Suppressor macrophage treated with lipopolysaccharide for 1 hour (primary cell): Measurements from ENCODE around the gene PLXNB3.
"Not testable (repeated sequence)": the region's sequence is repeated elsewhere in the genome, so short reads cannot be mapped to it uniquely, and the experiment has no call there.

ENCODE experiments used
- DNase-seq, 3 donors: peaks; one replicate each; pipeline ENCODE4 v3.0.0-alpha.2; 2020 to 2022

Gene PLXNB3

GRCh38 chrX:153794018-153794896 lies 30.2 kb downstream of the PLXNB3 start, which contains the start of the genes IDH3G and SSR4:
Gene IDH3G (minus strand): TSS chrX:153794375. CDS start chrX:153794326, 49 bp downstream.
Gene SSR4 (plus strand): TSS chrX:153794668. CDS start chrX:153794688, 20 bp downstream.
- peak; percentile 94 to 96 (median 96) for DNase-seq

DNA sequence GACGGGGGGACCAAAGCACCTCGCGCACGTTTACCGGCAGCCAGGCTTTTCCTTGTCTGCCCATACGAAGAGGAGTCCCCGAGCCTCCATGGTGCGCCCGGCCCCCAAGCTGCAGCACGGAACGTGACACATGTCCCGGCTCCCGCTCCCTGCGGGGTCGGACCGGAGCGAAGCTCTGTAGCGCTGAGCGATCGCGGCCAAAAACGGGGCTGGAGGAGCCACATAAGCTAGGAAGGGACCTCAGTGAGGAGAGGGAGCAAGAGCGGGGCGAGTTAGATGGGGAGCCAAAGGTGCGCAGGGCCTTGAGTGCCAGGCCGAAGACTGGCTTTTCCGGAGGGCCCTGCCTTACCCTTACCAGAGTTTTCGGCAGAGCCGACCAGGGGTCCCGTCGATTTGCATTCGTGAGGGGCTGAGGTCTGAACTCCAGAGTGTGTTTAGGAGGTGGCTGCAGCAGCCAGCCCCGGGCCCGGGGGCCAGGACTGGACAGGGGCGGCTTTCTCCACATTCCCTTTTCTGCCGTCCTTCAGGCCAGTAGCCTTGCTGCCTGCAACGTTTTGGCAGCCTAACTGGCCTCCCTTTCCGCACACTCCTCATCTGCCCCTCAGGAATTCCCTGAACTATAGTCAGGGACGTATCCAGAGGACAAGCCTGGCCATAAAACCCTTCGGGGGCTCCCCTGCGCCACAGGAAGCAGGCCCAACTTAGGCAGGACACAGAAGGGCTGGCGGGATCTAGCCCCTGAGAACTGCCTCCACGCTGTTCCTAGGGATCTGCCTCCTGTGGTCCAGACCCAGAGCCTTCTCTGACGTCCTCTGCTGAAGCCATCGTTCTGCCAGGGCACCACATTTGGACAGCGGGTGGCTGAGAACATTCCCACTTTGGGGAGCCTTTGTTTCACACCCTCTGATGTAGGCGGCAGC lies 31.1 kb downstream of the PLXNB3 start:
- DNase-seq: peak in 2 of 3 donors; percentile 21 to 47

- DNase-seq: no peak
Measured at GRCh38 chrX:153797415-153798015, 33.5 kb downstream of the PLXNB3 start.

- no peak for DNase-seq
Measured at GRCh38 chrX:153799326-153799725, 35.3 kb downstream of the PLXNB3 start.

GRCh38 chrX:153800177-153800722 lies 36.2 kb downstream of the PLXNB3 start:
- no peak for DNase-seq

GRCh38 chrX:153800746-153801145 lies 36.7 kb downstream of the PLXNB3 start:
- DNase-seq: no peak

- peak; percentile 42 to 60 (median 45) for DNase-seq
Measured at GRCh38 chrX:153801669-153802068, 37.6 kb downstream of the PLXNB3 start.

DNA sequence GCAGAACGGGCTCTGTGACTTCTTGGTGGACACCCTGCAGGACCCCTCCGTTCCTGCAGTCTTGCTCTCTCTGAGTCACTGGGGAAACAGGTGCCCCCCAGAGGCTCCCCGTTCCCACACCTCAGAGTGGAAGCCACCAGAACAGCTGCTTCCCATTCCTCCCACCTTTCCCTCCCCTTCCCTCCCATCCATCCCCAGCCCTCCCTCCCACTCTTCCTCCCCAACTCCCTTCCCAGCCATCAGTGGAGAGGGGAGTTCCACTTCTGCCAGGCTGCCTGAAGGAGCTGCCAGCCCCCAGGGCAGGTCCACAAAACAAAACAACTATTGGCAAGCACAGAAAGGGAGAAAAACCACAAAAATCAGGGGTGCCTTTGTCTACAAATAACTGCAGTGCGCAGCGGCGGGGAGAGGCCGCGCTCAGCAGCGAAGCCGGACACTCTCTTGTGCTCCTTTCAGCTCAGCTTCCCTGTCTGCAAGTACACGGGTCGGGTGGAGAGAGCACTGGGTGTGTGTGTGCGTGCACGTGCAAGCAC lies 38.5 kb downstream of the PLXNB3 start:
- DNase-seq: no peak

DNA sequence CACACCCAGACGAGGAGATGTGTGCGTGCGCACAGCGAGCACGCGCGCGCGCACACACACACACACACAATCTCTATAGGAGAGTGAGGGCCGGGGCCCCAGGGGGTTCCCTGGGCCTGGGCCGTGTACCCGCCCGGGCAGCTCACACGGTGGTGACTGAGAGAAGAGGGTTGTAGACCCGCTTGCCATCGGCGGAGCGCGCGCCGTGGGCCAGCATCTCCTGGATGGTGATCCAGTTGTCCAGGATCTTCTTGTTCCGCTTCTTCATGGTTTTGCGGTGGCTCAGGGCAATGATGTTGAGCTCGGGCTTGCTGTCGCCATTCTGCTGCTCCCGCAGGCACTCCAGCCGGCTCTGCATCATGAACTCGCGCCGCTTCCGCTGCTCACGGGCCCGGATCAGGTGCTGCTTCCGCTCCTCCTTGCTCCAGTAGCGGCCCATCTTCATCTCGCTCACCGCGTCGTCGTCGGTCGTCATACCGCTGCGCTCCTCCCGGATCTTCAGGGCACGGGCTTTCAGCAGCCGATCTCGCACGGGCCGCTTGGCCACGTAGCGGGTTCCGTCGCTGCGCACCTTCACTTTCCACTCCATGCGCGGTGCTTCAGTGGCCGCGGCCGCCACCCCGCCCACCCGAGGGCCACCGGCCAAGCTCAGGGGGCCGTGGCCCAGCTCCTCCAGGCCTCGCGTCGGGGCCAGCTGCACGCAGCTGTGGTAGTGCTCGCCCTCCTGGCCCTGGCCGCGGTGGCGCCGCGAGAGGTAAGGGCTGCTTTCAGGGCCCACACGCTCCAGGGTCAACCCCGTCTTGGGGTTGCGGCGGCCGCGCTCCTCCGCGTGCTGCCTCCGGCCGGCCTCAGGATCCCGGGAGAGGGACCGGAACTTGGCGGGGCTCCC lies 39.4 kb downstream of the PLXNB3 start:
- no peak for DNase-seq

- no peak for DNase-seq
Measured at GRCh38 chrX:153804100-153804595, 40.1 kb downstream of the PLXNB3 start.

- no peak for DNase-seq
Measured at GRCh38 chrX:153804621-153805020, 40.6 kb downstream of the PLXNB3 start.

- DNase-seq: no peak
Measured at GRCh38 chrX:153805436-153805835, 41.4 kb downstream of the PLXNB3 start.

DNA sequence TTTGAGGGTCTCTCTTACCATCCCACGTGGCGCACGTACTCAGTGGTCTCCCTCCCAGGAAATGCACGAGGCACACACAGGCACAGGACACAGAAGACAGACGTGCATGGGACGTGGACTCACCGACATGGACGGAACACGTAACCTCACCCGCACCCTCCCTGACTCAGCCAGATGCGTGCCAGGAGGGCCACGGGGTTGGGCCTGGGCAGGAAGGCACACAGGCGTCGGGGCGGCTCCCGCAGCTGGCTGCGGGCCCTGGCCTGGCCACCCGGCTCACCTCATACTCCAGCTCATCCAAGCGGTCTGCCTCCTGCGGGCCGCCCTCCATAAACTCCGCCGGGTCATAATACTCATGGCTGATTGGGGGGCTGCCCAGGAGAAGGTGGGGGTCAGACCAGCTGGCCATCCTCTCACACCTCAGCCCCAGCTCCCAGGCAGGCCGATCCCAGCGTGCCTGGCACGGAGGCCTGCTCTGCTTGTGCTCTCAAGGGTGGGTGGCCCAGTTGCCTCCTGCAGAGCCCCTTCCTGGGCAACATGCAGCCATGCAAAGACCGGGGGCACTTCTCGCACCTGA lies 43.0 kb downstream of the PLXNB3 start:
- no peak for DNase-seq

DNA sequence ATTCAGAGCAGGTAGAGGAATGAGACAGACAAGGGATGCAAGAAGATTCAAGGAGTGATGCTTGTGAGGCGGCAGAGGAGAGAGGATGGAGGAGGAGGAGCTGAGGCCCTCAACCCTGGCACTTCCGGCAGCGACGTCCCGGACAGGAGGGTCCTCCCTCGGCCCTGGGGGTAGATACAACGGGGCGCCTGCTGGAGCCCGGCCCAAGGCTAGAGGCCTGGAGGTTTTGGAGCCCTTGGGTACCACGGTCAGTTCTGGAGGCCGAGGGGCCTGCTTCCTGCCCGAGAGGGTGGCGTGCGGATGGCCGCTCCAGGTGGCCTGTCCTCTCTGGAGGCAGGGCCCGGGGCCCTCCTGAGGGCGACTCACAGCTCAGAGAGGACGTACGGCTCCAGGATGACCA lies 43.9 kb downstream of the PLXNB3 start:
- no peak for DNase-seq

GRCh38 chrX:153812220-153812619 lies 48.2 kb downstream of the PLXNB3 start:
- no peak for DNase-seq

DNA sequence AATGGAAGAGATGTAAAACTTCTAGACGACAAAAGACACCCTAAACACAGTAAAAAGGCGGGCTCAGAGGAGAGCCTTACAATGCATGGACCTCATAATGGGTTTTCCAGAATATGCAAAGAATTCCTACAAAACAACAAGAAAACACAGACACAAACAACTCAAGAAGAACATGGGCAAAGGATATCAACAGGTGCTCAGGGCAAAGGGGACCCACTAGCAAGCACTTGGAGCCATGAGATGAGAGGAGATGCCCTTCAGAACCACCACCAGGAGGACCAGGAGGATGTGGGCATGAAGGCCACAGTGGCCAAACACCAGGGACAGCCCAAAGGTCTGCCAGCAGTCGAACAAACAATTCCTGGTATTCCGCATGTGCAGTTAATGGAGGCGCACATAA lies 49.1 kb downstream of the PLXNB3 start:
- no peak for DNase-seq

- DNase-seq: peak in 1 of 3 donors; percentile 15
Measured at GRCh38 chrX:153814591-153815315, 50.7 kb downstream of the PLXNB3 start.

GRCh38 chrX:153816831-153817690 lies 53.0 kb downstream of the PLXNB3 start:
- peak in 2 of 3 donors; percentile 30 to 46 for DNase-seq

- not testable (repeated sequence) for DNase-seq
Measured at GRCh38 chrX:153818064-153818463, 54.0 kb downstream of the PLXNB3 start.
